HepG2 (cell line): ENCODE data around the gene CNR2.

Source experiments
- CSRNP1 ChIP-seq: sonication (generic); formaldehyde crosslinking; IDR thresholded peaks from 2 replicates; pipeline ENCODE4 v1.8.1; 2023; ENCODE audit warnings: mild to moderate bottlenecking, missing genetic modification reagents
- GPBP1L1 ChIP-seq: sonication (generic); formaldehyde crosslinking; IDR thresholded peaks from 2 replicates; pipeline ENCODE4 v1.5.0; 2020; ENCODE audit warnings: mild to moderate bottlenecking, missing genetic modification reagents
- HCFC1 ChIP-seq: fragments of 150-350 bp; IDR thresholded peaks from 2 replicates; pipeline ENCODE4 v1.6.1; 2014; ENCODE audit warnings: low read depth, low read length
- NR3C1 ChIP-seq: sonication (generic); formaldehyde crosslinking; IDR thresholded peaks from 2 replicates; pipeline ENCODE4 v1.4.0; 2020; ENCODE audit warnings: missing genetic modification reagents

- TF ChIP-seq GPBP1L1 (CRISPR knock-in tag) (no peak), HCFC1 (no peak), NR3C1 (no peak), CSRNP1 (CRISPR knock-in tag) (no peak)
These were observed 45.6 kb downstream of the CNR2 start for GRCh38 chr1:23867542-23867894.
